Hepatocyte (in vitro differentiated cells): ENCODE data around the gene ANO2. TPM values are rescaled to one million over a fixed set of nuclear protein-coding genes. Genes with fewer than 3 reads are reported as not detected.

Experiments used
- DNase-seq: peaks from one replicate; pipeline ENCODE4 v3.0.0-alpha.2; 2016; ENCODE audit warnings: low spot score
- H2AFZ ChIP-seq: fragments of 200-600 bp; sonication (generic); 2 replicates; pipeline ENCODE4 v1.6.0; 2016; ENCODE audit warnings: antibody characterized with exemption, mild to moderate bottlenecking
- H3K27ac ChIP-seq: fragments of 200-600 bp; sonication (generic); 2 replicates; pipeline ENCODE4 v1.5.1; 2016; ENCODE audit warnings: mild to moderate bottlenecking
- H3K27me3 ChIP-seq: fragments of 200-600 bp; sonication (generic); 2 replicates; pipeline ENCODE4 v1.6.1; 2016
- H3K36me3 ChIP-seq: fragments of 200-600 bp; sonication (generic); replicated peaks from 2 replicates; pipeline ENCODE4 v1.5.1; 2016; ENCODE audit warnings: low read depth; ENCODE audit not compliant: insufficient read depth
- H3K4me1 ChIP-seq: fragments of 200-600 bp; sonication (generic); 2 replicates; pipeline ENCODE4 v1.5.1; 2016; ENCODE audit warnings: mild to moderate bottlenecking, moderate library complexity; ENCODE audit not compliant: insufficient read depth
- H3K4me2 ChIP-seq: fragments of 200-600 bp; sonication (generic); 2 replicates; pipeline ENCODE4 v1.6.0; 2016
- H3K4me3 ChIP-seq: fragments of 200-600 bp; sonication (generic); 2 replicates; pipeline ENCODE4 v1.5.1; 2016; ENCODE audit warnings: mild to moderate bottlenecking
- H3K79me2 ChIP-seq: fragments of 200-600 bp; sonication (generic); 2 replicates; pipeline ENCODE4 v1.6.0; 2017; ENCODE audit warnings: mild to moderate bottlenecking
- H3K9me2 ChIP-seq: fragments of 200-600 bp; sonication (generic); replicated peaks from 2 replicates; pipeline ENCODE4 v1.6.0; 2017; ENCODE audit warnings: mild to moderate bottlenecking; ENCODE audit not compliant: insufficient read depth
- H3K9me3 ChIP-seq: fragments of 200-600 bp; sonication (generic); 2 replicates; pipeline ENCODE4 v1.5.1; 2016; ENCODE audit warnings: low read depth, mild to moderate bottlenecking
- H4K20me1 ChIP-seq: fragments of 200-600 bp; sonication (generic); 2 replicates; pipeline ENCODE4 v1.6.0; 2016; ENCODE audit warnings: mild to moderate bottlenecking; ENCODE audit not compliant: insufficient read depth, poor library complexity, severe bottlenecking
- EZH2 ChIP-seq: fragments of 200-600 bp; sonication (generic); IDR thresholded peaks from 2 replicates; pipeline ENCODE4 v1.6.1; 2016; ENCODE audit warnings: antibody characterized with exemption, mild to moderate bottlenecking, borderline replicate concordance
- EZH2phosphoT487 ChIP-seq: fragments of 200-600 bp; sonication (generic); IDR thresholded peaks from one replicate; pipeline ENCODE4 v1.6.1; 2018; ENCODE audit warnings: antibody characterized with exemption, mild to moderate bottlenecking, low read depth, moderate library complexity; ENCODE audit not compliant: unreplicated experiment, severe bottlenecking
- WGBS: methylation state at CpG from one replicate; pipeline ENCODE4 v1.1.6; 2016; ENCODE audit warnings: low lambda C conversion rate; ENCODE audit errors: missing lambda C conversion rate; 5-methylcytosine and 5-hydroxymethylcytosine counted together
- polyA plus RNA-seq: library from polyadenylated mRNA; unstranded; fragments of >200 nt; fragmentation: Nextera tagmentation; extraction: Ambion mirVana; gene quantifications from 2 replicates; pipeline ENCODE4 v1.2.1, GENCODE V29; 2016
- total RNA-seq: library from RNA; depleted of rRNA; stranded (reverse); fragments of >200 nt; gene quantifications from 2 replicates; pipeline ENCODE4 v1.2.3, GENCODE V29; 2014
- TF ChIP-seq, protein P1 (sequence below): fragments of 200-600 bp; sonication (generic); IDR thresholded peaks from 2 replicates; pipeline ENCODE4 v1.5.1; 2016; ENCODE audit warnings: antibody characterized with exemption, mild to moderate bottlenecking; ENCODE audit not compliant: poor library complexity

Gene ANO2
- total and polyA plus RNA-seq, 2 experiments from 2014 or later = 1.0 to 1.9 TPM

DNA sequence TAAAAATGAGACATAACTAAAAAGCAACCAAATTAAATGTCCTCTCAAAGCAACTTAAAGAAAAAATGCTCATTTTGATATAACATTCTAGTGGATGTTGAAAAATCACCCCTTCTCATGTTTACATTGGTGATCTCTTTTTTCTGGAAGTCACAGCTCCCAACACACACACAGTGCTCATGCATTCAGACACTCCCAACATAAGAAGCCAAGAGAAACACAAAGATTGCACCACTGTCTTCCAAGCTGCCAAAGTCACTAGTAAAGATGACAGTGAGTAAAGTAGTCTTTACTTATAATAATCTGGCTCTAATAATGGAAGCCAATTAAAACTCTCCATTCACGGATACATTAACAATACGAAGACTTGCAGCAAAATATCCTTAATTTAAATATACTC is 294.8 kb downstream of the ANO2 start:
- H3K4me1 ChIP-seq = peaks cover 5% of the 10 kb centered on the region
- H2AFZ ChIP-seq = no peak overlapping the region
- DNase-seq = no peak
- no peak overlapping the region for H3K27ac ChIP-seq
- TF ChIP-seq, protein P1, sequence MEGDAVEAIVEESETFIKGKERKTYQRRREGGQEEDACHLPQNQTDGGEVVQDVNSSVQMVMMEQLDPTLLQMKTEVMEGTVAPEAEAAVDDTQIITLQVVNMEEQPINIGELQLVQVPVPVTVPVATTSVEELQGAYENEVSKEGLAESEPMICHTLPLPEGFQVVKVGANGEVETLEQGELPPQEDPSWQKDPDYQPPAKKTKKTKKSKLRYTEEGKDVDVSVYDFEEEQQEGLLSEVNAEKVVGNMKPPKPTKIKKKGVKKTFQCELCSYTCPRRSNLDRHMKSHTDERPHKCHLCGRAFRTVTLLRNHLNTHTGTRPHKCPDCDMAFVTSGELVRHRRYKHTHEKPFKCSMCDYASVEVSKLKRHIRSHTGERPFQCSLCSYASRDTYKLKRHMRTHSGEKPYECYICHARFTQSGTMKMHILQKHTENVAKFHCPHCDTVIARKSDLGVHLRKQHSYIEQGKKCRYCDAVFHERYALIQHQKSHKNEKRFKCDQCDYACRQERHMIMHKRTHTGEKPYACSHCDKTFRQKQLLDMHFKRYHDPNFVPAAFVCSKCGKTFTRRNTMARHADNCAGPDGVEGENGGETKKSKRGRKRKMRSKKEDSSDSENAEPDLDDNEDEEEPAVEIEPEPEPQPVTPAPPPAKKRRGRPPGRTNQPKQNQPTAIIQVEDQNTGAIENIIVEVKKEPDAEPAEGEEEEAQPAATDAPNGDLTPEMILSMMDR = no peak
- no peak for TF ChIP-seq EZH2
- no peak for TF ChIP-seq EZH2phosphoT487
- WGBS = 74% methylated on average over 2 of the region's 2 CpGs
- no peak overlapping the region for H3K4me2 ChIP-seq
- no peaks in the 10 kb centered on the region for H4K20me1 ChIP-seq
- H3K9me2 ChIP-seq = no peaks in the 10 kb centered on the region
- H3K27me3 ChIP-seq = no peaks in the 10 kb centered on the region
- H3K4me3 ChIP-seq = no peak overlapping the region
- H3K79me2 ChIP-seq = no peaks in the 10 kb centered on the region
- no peaks in the 10 kb centered on the region for H3K36me3 ChIP-seq
- H3K9me3 ChIP-seq = no peaks in the 10 kb centered on the region

DNA sequence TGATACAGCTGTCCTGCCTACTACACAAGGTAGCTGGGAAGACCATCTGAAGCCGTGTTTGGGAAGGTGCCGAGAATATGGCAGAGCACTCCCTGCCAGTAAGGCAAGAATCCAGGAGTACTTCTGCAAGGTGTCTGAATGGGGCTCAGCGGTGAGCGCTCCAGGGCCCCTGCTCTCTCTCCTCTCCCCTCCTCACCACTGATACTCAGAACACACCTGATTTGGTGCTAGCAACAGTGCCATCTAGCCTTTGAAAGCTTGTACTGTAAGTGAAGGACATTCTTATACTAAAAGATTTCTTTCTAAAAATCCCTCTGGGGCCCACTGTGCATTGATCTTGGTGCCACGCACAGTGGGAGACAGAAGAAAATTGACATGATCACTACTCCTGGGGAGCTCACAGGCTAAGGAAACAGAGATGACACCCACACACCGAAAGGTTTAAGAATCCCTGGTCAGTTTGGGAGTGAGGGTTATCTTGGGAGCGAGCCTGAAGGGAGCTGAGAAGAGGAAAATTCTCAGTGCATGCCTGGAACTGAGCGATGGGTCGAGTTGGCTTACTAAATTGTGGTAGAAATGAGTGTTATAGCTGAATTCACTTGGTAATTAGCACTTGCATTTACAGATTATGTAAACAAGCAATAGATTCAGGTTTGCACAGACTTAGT is 296.2 kb downstream of the ANO2 start:
- H3K9me2 ChIP-seq = no peaks in the 10 kb centered on the region
- whole genome bisulfite sequencing = 28% methylated on average over 9 of the region's 9 CpGs
- H3K9me3 ChIP-seq = no peaks in the 10 kb centered on the region
- H3K79me2 ChIP-seq = no peaks in the 10 kb centered on the region
- peak overlapping the region; percentile 63 for H3K4me2 ChIP-seq
- peaks cover 5% of the 10 kb centered on the region for H3K4me1 ChIP-seq
- H3K36me3 ChIP-seq = no peaks in the 10 kb centered on the region
- TF ChIP-seq EZH2 = no peak
- TF ChIP-seq, protein P1 = peak; percentile 81
- no peaks in the 10 kb centered on the region for H4K20me1 ChIP-seq
- H3K27ac ChIP-seq = no peak overlapping the region
- H2AFZ ChIP-seq = no peak overlapping the region
- H3K4me3 ChIP-seq = no peak overlapping the region
- peak; percentile 77 for DNase-seq
- H3K27me3 ChIP-seq = no peaks in the 10 kb centered on the region

DNA sequence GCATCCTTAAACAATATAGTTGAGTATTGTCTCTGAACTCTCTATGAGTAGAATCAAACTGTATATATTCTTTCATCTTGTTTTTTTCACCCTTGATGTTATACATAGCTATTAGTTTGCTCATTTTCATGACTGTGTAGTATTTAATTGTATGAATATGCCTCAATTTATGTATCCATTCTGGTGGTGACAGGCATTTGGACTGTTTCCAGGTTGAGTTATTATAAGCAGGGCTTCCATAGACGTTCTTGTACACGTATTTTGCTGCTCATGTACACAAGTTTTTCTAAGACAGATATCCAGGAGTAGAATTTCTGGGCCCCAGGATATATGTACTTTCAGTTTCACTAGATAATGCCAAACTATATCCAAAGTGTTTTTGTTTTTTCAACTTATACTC is 301.8 kb downstream of the ANO2 start:
- H3K36me3 ChIP-seq = no peaks in the 10 kb centered on the region
- no peak for DNase-seq
- H3K79me2 ChIP-seq = no peaks in the 10 kb centered on the region
- TF ChIP-seq EZH2phosphoT487 = no peak
- no peak for TF ChIP-seq EZH2
- TF ChIP-seq, protein P1 = no peak
- no peaks in the 10 kb centered on the region for H3K9me3 ChIP-seq
- H2AFZ ChIP-seq = no peak overlapping the region
- no peaks in the 10 kb centered on the region for H3K9me2 ChIP-seq
- H3K4me3 ChIP-seq = no peak overlapping the region
- 66% methylated on average over 2 of the region's 2 CpGs for WGBS
- H4K20me1 ChIP-seq = no peaks in the 10 kb centered on the region
- no peak overlapping the region for H3K4me2 ChIP-seq
- no peak overlapping the region for H3K27ac ChIP-seq
- H3K27me3 ChIP-seq = no peaks in the 10 kb centered on the region
- peaks cover under 1% of the 10 kb centered on the region for H3K4me1 ChIP-seq

DNA sequence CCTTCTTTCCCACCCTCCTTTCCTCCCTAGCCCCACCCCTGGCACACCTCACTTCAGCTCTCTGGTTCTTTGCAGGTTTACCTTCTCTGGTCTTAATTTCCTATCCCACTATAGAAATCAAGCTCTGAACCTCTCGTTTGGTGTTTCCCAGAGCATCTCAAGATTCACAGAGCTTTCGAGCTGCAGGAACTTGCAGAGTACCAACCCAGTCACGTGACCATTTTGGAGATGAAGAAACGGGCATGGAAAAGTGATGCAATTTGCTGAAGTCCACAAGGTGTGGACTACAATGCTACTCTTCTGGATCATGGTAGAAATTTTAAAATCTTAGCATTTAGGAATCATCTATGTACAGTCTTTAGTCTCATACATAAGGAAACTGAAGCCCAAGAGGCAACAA is 307.4 kb downstream of the ANO2 start:
- Histone ChIP-seq H3K4me3 (no peak overlapping the region), H3K79me2 (no peaks in the 10 kb centered on the region), H3K27me3 (no peaks in the 10 kb centered on the region), H3K36me3 (no peaks in the 10 kb centered on the region), H3K27ac (no peak overlapping the region), H3K4me1 (peaks cover 7% of the 10 kb centered on the region), H4K20me1 (no peaks in the 10 kb centered on the region), H3K4me2 (no peak overlapping the region), H3K9me2 (no peaks in the 10 kb centered on the region), H3K9me3 (no peaks in the 10 kb centered on the region), H2AFZ (no peak overlapping the region)
- 77% methylated on average over 4 of the region's 4 CpGs for WGBS
- DNase-seq = no peak
- TF ChIP-seq EZH2 (no peak), EZH2phosphoT487 (no peak)
- TF ChIP-seq, protein P1 = no peak
